Activated CD4-positive, alpha-beta T cell treated with anti-CD3 and anti-CD28 coated beads for 36 hours (primary cell): Measurements from ENCODE around the gene NACA2. TPM values are rescaled to one million over a fixed set of nuclear protein-coding genes. Genes with fewer than 3 reads are reported as not detected.

ENCODE experiments used
- ATAC-seq: fragments of 200-7000 bp; cut with Tn5 transposase; one replicate; pipeline ENCODE4 v1.10.0; 2021; ENCODE audit warnings: mild to moderate bottlenecking, moderate library complexity
- CTCF ChIA-PET: fragments of 350-600 bp; sonication (Branson Sonifier 250); formaldehyde crosslinking; loops from one replicate; lab custom pipeline; 2021; ENCODE audit warnings: antibody characterized with exemption; lab: Charles Lee
- POLR2A ChIA-PET: fragments of 350-600 bp; sonication (Branson Sonifier 250); formaldehyde crosslinking; loops from one replicate; lab custom pipeline; 2021; ENCODE audit warnings: antibody characterized with exemption, inconsistent platforms; lab: Charles Lee
- DNase-seq: peaks from one replicate; pipeline ENCODE4 v3.0.0-alpha.2; 2020
- H3K27ac Mint-ChIP-seq: one replicate; pipeline ENCODE4 v1.8.0; 2021; ENCODE audit warnings: mixed read lengths
- H3K27me3 Mint-ChIP-seq: one replicate; pipeline ENCODE4 v1.8.0; 2021; ENCODE audit warnings: mixed read lengths
- H3K36me3 Mint-ChIP-seq: one replicate; pipeline ENCODE4 v1.8.0; 2021; ENCODE audit warnings: low read depth, mixed read lengths
- H3K4me1 Mint-ChIP-seq: one replicate; pipeline ENCODE4 v1.8.0; 2021; ENCODE audit warnings: mixed read lengths
- H3K4me3 Mint-ChIP-seq: one replicate; pipeline ENCODE4 v1.8.0; 2021; ENCODE audit warnings: mild to moderate bottlenecking, moderate library complexity, mixed read lengths
- H3K9me3 Mint-ChIP-seq: one replicate; pipeline ENCODE4 v1.8.0; 2021; ENCODE audit warnings: low read depth, mixed read lengths
- intact Hi-C, 2 experiments: fragments of 100-400 bp; cut with DNase I in 1 of 2; cut with micrococcal nuclease in 1 of 2; formaldehyde crosslinking; loops; one replicate each; pipeline versions ENCODE4 v1.14.2 to v1.15.1; 2022 to 2024; cut with DNase I, micrococcal nuclease
- total RNA-seq, 2 experiments: library from RNA; stranded (reverse); gene quantifications; one replicate each; pipeline ENCODE4 v1.2.3, GENCODE V29; 2021

NACA2 gene
- total RNA-seq, 2 experiments from 2014 or later = not detected

- ATAC-seq = no peak
- H3K27me3 Mint-ChIP-seq = peaks cover 15% of the 10 kb centered on the region
- H3K27ac Mint-ChIP-seq = no peak overlapping the region
- no peaks in the 10 kb centered on the region for H3K36me3 Mint-ChIP-seq
- no peaks in the 10 kb centered on the region for H3K4me1 Mint-ChIP-seq
- intact Hi-C loops = no loop called here
- CTCF ChIA-PET = no interaction called here
- H3K4me3 Mint-ChIP-seq = no peak overlapping the region
- DNase-seq = no peak
- POLR2A ChIA-PET = no interaction called here
- no peaks in the 10 kb centered on the region for H3K9me3 Mint-ChIP-seq
Measured at GRCh38 chr17:61625564-61625963, 34.5 kb upstream of the NACA2 start.

DNA sequence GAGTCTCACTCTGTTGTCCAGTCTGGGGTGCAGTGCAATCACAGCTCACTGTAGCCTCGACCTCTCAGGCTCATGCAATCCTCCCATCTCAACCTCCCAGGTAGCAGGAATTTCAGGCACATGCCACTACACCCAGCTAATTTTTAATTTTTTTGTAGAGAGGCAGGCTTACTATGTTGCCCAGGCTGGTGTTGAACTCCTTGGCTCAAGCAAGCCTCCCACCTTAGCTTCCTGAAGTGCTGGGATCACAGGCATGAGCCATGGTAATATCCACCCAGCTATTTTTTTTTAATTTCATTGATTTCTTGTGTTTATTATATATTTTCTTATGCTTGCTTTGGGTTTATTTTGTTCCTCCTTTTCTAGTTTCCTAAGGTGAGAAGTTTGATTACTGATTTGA, 33.9 kb upstream of the NACA2 start:
- H3K27ac Mint-ChIP-seq = no peak overlapping the region
- ChIA-PET CTCF (no interaction called here), POLR2A (no interaction called here)
- H3K4me3 Mint-ChIP-seq = no peak overlapping the region
- peaks cover 15% of the 10 kb centered on the region for H3K27me3 Mint-ChIP-seq
- ATAC-seq (no peak), DNase-seq (no peak)
- intact Hi-C loops = no loop called here
- peaks cover under 1% of the 10 kb centered on the region for H3K9me3 Mint-ChIP-seq
- no peaks in the 10 kb centered on the region for H3K4me1 Mint-ChIP-seq
- H3K36me3 Mint-ChIP-seq = no peaks in the 10 kb centered on the region

DNA sequence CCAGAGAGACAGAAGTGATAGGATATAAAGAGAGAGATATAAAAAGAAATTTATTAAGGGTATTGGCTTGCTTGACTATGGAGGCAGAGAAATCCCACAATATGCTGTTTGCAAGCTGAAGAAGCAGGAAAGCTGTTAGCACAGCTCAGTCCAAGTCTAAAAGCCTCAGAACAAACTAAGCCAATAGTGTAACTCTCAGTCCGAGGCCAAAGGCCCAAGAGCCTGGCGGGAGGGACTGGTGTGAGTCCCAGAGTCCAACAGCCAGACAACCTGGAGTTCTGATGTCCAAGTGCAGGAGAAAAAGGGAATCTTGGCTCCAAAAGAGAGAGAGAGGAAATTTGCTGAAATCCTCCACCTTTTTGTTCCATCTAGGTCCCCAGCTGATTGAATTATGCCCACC, 30.3 kb upstream of the NACA2 start:
- H3K9me3 Mint-ChIP-seq = peaks cover 6% of the 10 kb centered on the region
- no peaks in the 10 kb centered on the region for H3K4me1 Mint-ChIP-seq
- CTCF ChIA-PET = no interaction called here
- POLR2A ChIA-PET = no interaction called here
- intact Hi-C loops = no loop called here
- H3K27me3 Mint-ChIP-seq = peaks cover 15% of the 10 kb centered on the region
- H3K27ac Mint-ChIP-seq = no peak overlapping the region
- no peak overlapping the region for H3K4me3 Mint-ChIP-seq
- DNase-seq (no peak), ATAC-seq (no peak)
- H3K36me3 Mint-ChIP-seq = no peaks in the 10 kb centered on the region

DNA sequence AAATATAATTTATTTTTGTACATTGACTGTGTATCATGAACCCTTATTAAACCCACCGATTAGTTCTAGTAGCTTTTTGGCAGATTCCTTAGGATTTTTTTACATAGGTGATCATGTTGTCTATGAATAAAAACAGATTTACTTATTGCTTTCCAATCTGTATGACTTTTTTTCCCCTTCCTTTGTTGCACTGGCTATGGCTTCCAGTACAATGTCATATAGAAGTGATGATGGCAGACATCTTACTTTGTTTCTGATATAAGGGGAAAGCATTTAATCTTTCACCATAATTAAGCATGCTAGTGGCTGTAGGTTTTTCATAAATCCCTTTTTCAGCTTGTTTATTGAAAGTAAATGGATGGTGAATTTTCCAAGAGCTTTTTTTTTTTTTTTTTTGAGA, 28.9 kb upstream of the NACA2 start:
- Mint-ChIP-seq H3K36me3 (no peaks in the 10 kb centered on the region), H3K27me3 (peaks cover 9% of the 10 kb centered on the region), H3K9me3 (peaks cover 6% of the 10 kb centered on the region), H3K4me3 (no peak overlapping the region), H3K4me1 (peaks cover 3% of the 10 kb centered on the region), H3K27ac (no peak overlapping the region)
- ATAC-seq (no peak), DNase-seq (no peak)
- CTCF ChIA-PET = no interaction called here
- POLR2A ChIA-PET = no interaction called here
- intact Hi-C loops = no loop called here

GRCh38 chr17:61619493-61619892, 28.5 kb upstream of the NACA2 start:
- intact Hi-C loops = no loop called here
- CTCF ChIA-PET = no interaction called here
- Mint-ChIP-seq H3K4me3 (no peak overlapping the region), H3K36me3 (no peaks in the 10 kb centered on the region), H3K4me1 (peaks cover 3% of the 10 kb centered on the region), H3K27ac (no peak overlapping the region), H3K9me3 (peaks cover 6% of the 10 kb centered on the region), H3K27me3 (peaks cover 9% of the 10 kb centered on the region)
- POLR2A ChIA-PET = no interaction called here
- no peak for DNase-seq
- no peak for ATAC-seq

GRCh38 chr17:61618950-61619349, 27.9 kb upstream of the NACA2 start:
- ATAC-seq (no peak), DNase-seq (no peak)
- peaks cover 6% of the 10 kb centered on the region for H3K9me3 Mint-ChIP-seq
- H3K4me3 Mint-ChIP-seq = no peak overlapping the region
- H3K27me3 Mint-ChIP-seq = peaks cover 9% of the 10 kb centered on the region
- peaks cover 3% of the 10 kb centered on the region for H3K4me1 Mint-ChIP-seq
- intact Hi-C loops = no loop called here
- no peak overlapping the region for H3K27ac Mint-ChIP-seq
- no peaks in the 10 kb centered on the region for H3K36me3 Mint-ChIP-seq
- POLR2A ChIA-PET = interaction anchor here (0.7 kb wide), 1 partner anchor 441 kb away, joined by 7 read pairs; no protein-coding TSS in a partner anchor
- CTCF ChIA-PET = no interaction called here

DNA sequence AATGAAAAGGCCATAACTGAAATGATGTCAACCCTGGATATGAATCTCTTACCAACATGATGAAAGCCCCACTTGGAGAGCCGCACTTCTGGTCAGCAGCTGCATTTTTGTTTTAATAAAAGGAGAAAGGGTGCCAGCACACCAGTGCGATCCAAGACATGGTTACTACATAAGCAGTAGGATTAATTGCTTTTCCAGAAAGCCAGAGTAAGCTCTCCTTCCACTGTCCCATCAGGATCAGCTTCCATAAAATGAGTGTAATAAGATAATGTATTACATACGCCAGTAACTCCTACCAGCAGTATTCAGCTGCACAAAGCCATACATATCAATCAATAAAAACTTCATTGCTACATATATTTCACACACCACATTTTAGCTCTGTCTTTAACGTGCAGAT, 26.3 kb upstream of the NACA2 start:
- intact Hi-C loops = no loop called here
- ATAC-seq (no peak), DNase-seq (no peak)
- Mint-ChIP-seq H3K4me3 (no peak overlapping the region), H3K27me3 (peaks cover 3% of the 10 kb centered on the region), H3K27ac (no peak overlapping the region), H3K4me1 (peaks cover 3% of the 10 kb centered on the region), H3K9me3 (peaks cover 6% of the 10 kb centered on the region), H3K36me3 (no peaks in the 10 kb centered on the region)
- ChIA-PET POLR2A (no interaction called here), CTCF (interaction anchor here (1.1 kb wide), 1 partner anchor 18 kb away, joined by 3 read pairs; no protein-coding TSS in a partner anchor)

DNA sequence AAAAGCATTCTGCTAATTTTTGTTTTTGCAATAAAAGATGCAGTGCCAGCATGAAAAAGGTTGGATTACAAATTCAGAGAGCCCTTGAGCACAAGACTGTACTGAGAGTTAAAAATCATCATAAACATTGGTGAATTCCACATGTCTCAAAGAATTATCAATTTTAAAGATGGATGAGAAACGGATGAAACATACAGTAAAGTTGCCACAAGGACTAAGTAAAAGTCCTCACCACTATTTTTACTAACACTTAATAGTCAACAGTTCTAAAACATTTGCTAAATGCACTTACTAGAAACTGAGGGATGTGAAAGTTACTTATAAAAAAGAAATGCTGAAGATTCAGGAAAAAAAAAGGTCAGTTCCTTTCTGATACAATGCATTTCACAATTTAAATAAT, 25.8 kb upstream of the NACA2 start:
- no peak overlapping the region for H3K4me3 Mint-ChIP-seq
- no peak for ATAC-seq
- ChIA-PET POLR2A (no interaction called here), CTCF (no interaction called here)
- no peak overlapping the region for H3K27ac Mint-ChIP-seq
- H3K36me3 Mint-ChIP-seq = no peaks in the 10 kb centered on the region
- H3K4me1 Mint-ChIP-seq = peaks cover 3% of the 10 kb centered on the region
- DNase-seq = no peak
- H3K27me3 Mint-ChIP-seq = peaks cover 3% of the 10 kb centered on the region
- intact Hi-C loops = no loop called here
- peaks cover 6% of the 10 kb centered on the region for H3K9me3 Mint-ChIP-seq

DNA sequence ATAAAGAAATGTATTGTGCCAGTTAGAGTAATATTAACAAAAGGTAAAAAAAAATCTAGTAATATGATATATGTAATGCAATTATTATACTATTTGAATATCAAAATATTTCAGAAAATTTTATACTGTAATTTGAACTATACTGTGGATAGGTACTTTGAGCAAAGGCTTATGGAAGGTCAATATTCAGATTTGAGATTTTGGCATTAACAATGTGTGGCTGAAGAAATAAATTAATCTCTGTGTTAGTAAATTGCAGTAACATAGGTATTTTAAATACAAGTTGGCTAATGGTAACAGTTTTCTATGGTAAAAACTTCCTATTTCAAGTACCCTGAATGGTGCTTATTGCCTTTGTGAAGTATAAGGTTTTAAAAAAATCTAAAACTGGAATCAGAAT, 23.2 kb upstream of the NACA2 start:
- CTCF ChIA-PET = no interaction called here
- DNase-seq (no peak), ATAC-seq (no peak)
- intact Hi-C loops = no loop called here
- Mint-ChIP-seq H3K4me1 (peaks cover 3% of the 10 kb centered on the region), H3K27me3 (no peaks in the 10 kb centered on the region), H3K36me3 (no peaks in the 10 kb centered on the region), H3K9me3 (peaks cover under 1% of the 10 kb centered on the region), H3K4me3 (no peak overlapping the region), H3K27ac (no peak overlapping the region)
- POLR2A ChIA-PET = no interaction called here

GRCh38 chr17:61611323-61611722, 20.3 kb upstream of the NACA2 start:
- POLR2A ChIA-PET = no interaction called here
- Mint-ChIP-seq H3K9me3 (no peaks in the 10 kb centered on the region), H3K27me3 (no peaks in the 10 kb centered on the region), H3K27ac (no peak overlapping the region), H3K4me3 (no peak overlapping the region), H3K36me3 (no peaks in the 10 kb centered on the region), H3K4me1 (peaks cover 3% of the 10 kb centered on the region)
- intact Hi-C loops = no loop called here
- no peak for DNase-seq
- no peak for ATAC-seq
- CTCF ChIA-PET = interaction anchor here (0.7 kb wide), 1 partner anchor 14 kb away, joined by 3 read pairs; no protein-coding TSS in a partner anchor

DNA sequence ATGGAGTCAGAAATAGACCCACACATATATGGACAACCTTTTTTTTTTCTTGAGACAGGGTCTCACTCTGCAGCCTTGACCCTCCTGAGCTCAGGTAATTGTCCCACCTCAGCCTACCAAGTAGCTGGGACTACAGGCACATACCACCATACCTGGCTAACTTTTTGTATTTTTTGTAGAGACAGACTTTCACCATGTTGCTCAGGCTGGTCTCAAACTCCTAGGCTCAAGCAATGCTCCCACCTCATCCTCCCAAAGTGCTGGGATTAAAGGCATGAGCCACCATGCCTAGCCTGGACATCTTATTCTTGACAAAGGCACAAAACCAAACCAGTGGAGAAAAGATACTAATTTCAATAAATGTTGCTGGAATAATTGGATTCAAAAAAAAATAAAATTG, 14.7 kb upstream of the NACA2 start:
- DNase-seq = no peak
- CTCF ChIA-PET = no interaction called here
- H3K36me3 Mint-ChIP-seq = no peaks in the 10 kb centered on the region
- peaks cover 12% of the 10 kb centered on the region for H3K27me3 Mint-ChIP-seq
- no peaks in the 10 kb centered on the region for H3K9me3 Mint-ChIP-seq
- no peak overlapping the region for H3K27ac Mint-ChIP-seq
- no peak for ATAC-seq
- H3K4me3 Mint-ChIP-seq = no peak overlapping the region
- POLR2A ChIA-PET = no interaction called here
- H3K4me1 Mint-ChIP-seq = no peaks in the 10 kb centered on the region
- intact Hi-C loops = no loop called here

- intact Hi-C loops = no loop called here
- DNase-seq (no peak), ATAC-seq (no peak)
- H3K4me3 Mint-ChIP-seq = no peak overlapping the region
- H3K4me1 Mint-ChIP-seq = no peaks in the 10 kb centered on the region
- H3K36me3 Mint-ChIP-seq = no peaks in the 10 kb centered on the region
- H3K27me3 Mint-ChIP-seq = peaks cover 14% of the 10 kb centered on the region
- ChIA-PET CTCF (no interaction called here), POLR2A (no interaction called here)
- no peak overlapping the region for H3K27ac Mint-ChIP-seq
- H3K9me3 Mint-ChIP-seq = no peaks in the 10 kb centered on the region
Measured at GRCh38 chr17:61601297-61601696, 10.3 kb upstream of the NACA2 start.

- no peak for ATAC-seq
- DNase-seq = no peak
- no peaks in the 10 kb centered on the region for H3K4me1 Mint-ChIP-seq
- no peaks in the 10 kb centered on the region for H3K36me3 Mint-ChIP-seq
- peaks cover 14% of the 10 kb centered on the region for H3K27me3 Mint-ChIP-seq
- CTCF ChIA-PET = no interaction called here
- intact Hi-C loops = no loop called here
- H3K4me3 Mint-ChIP-seq = no peak overlapping the region
- H3K27ac Mint-ChIP-seq = no peak overlapping the region
- H3K9me3 Mint-ChIP-seq = no peaks in the 10 kb centered on the region
- POLR2A ChIA-PET = no interaction called here
Measured at GRCh38 chr17:61600621-61601020, 9.6 kb upstream of the NACA2 start.
